ENCODE results near the gene PLIN3. TPM values are rescaled to one million over a fixed set of nuclear protein-coding genes. Genes with fewer than 3 reads are reported as not detected.
A peak's percentile ranks its signal among the peaks of the same experiment; 100 is the strongest.

Gene PLIN3
- total RNA-seq, 4 donors from 2014 or later, result 53.9 to 193 (median 92.5) TPM

- H3K9me3 ChIP-seq, result no peaks in the 10 kb centered on the region
- DNase-seq, result peak; percentile 100
- ATAC-seq, result peak; percentile 93
- H3K4me1 ChIP-seq, result peaks cover 40 to 46% of the 10 kb centered on the region in 2 donors
- peak within 1 kb of the TSS; percentile 91 to 100 (median 94) for H3K27ac ChIP-seq
- in situ Hi-C loops (cut with MboI; ENCODE audit: low sequenced_read_pairs in 4 of 4) (no loop called here), intact Hi-C loops (cut with DNase I; ENCODE audit: low total_unique reads) (loop anchor here (1.0 to 10.0 kb wide), 3 partner anchors 24 to 257 kb away; partner anchors contain the start of gene PLIN5)
- TF ChIP-seq POLR2A (IDR thresholded peaks at IDR 0.05) (peak; percentile 78 to 84), CTCF (IDR thresholded peaks at IDR 0.05 in 4 of 5, conservative IDR thresholded peaks at IDR 0.05 in 1 of 5) (peak; percentile 97 to 98 (median 98))
- H3K36me3 ChIP-seq, result peaks cover 0 to 19% of the 10 kb centered on the region in 2 donors
- H3K27me3 ChIP-seq, result no peaks in the 10 kb centered on the region
- peak within 1 kb of the TSS; percentile 68 to 100 (median 92) for H3K4me3 ChIP-seq
Observed at GRCh38 chr19:4791183-4792018, 76.1 kb downstream of the PLIN3 start, which contains the start of gene FEM1A. TSS of gene FEM1A (plus strand) at chr19:4791734. CDS start at chr19:4791855, 121 bp downstream.

Other genes starting within 250 kb of the PLIN3 start
- 1 to 10 TPM; 1.3 to 2.9 (median 1.7) TPM for gene TNFAIP8L1, start 228.2 kb downstream of the PLIN3 start, total RNA-seq
- gene MYDGF, start 197.3 kb downstream of the PLIN3 start, total RNA-seq, result 10 to 100 TPM in 2 of 4 donors, 1 to 10 TPM in 2; 8.0 to 12.9 (median 10.1) TPM
- 100 to 1,000 TPM in 3 of 4 donors, 10 to 100 TPM in 1; 92.6 to 208 (median 148) TPM for gene DPP9, start 143.8 kb downstream of the PLIN3 start, total RNA-seq
- 100 to 1,000 TPM; 246 to 360 (median 300) TPM for gene FEM1A, start 75.9 kb downstream of the PLIN3 start, total RNA-seq
- gene TICAM1, start 36.0 kb downstream of the PLIN3 start, total RNA-seq, result 10 to 100 TPM in 2 of 4 donors, 1 to 10 TPM in 2; 5.9 to 14.0 (median 9.0) TPM
- not detected for gene ARRDC5, start 35.2 kb upstream of the PLIN3 start, total RNA-seq
- gene UHRF1, start 41.8 kb upstream of the PLIN3 start, total RNA-seq, result under 1 TPM in 3 of 4 donors, not detected in 1; 0.12 to 0.72 (median 0.69) TPM
- 10 to 100 TPM; 40.9 to 61.4 (median 46.4) TPM for gene KDM4B, start 101.4 kb upstream of the PLIN3 start, total RNA-seq

All from gastrocnemius medialis (tissue), 4 donors.